NCI-H2029 (cell line): ENCODE data around the gene SWSAP1.
A peak's percentile ranks its signal among the peaks of the same experiment; 100 is the strongest.
"Not testable (repeated sequence)": the region's sequence is repeated elsewhere in the genome, so short reads cannot be mapped to it uniquely, and the experiment has no call there.

Experiments used
- DNase-seq: peaks from one replicate; lab custom pipeline; 2025; lab: John Stamatoyannopoulos, UW

SWSAP1 gene, protein sequence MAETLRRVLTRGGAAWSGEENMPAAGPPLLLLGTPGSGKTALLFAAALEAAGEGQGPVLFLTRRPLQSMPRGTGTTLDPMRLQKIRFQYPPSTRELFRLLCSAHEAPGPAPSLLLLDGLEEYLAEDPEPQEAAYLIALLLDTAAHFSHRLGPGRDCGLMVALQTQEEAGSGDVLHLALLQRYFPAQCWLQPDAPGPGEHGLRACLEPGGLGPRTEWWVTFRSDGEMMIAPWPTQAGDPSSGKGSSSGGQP

DNA sequence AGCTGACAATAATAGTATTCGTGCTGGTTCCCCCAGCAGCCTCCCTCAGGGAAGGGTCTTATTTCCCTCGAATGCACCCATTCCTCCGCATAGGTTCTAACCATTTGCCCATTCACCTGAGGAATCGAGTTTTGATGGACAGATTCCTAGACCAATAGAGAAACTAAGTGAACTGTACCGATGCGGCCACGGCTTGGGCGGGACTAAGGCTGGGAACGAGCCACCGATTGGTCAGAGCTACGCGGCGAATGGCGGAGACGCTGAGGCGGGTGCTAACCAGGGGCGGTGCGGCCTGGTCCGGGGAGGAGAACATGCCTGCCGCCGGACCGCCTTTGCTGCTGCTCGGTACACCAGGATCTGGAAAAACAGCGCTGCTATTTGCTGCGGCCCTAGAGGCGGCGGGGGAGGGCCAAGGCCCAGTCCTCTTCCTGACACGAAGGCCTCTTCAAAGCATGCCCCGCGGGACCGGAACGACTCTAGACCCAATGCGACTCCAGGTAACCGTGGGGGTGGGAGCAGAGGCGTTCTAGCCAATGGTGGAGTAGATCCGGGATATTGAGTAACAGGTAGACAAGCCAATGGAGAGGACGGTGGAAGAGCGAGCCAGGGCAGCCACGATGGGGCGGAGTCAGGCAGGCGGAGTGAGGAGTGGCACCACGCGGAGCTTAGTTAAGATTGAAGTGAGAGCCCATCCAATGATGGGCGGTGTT, at the start of gene SWSAP1:
TSS of gene SWSAP1 (plus strand) at position 234 of the 710 bp plus-strand sequence. CDS start at position 249, 15 bp downstream.
- peak; percentile 99 for DNase-seq

DNA sequence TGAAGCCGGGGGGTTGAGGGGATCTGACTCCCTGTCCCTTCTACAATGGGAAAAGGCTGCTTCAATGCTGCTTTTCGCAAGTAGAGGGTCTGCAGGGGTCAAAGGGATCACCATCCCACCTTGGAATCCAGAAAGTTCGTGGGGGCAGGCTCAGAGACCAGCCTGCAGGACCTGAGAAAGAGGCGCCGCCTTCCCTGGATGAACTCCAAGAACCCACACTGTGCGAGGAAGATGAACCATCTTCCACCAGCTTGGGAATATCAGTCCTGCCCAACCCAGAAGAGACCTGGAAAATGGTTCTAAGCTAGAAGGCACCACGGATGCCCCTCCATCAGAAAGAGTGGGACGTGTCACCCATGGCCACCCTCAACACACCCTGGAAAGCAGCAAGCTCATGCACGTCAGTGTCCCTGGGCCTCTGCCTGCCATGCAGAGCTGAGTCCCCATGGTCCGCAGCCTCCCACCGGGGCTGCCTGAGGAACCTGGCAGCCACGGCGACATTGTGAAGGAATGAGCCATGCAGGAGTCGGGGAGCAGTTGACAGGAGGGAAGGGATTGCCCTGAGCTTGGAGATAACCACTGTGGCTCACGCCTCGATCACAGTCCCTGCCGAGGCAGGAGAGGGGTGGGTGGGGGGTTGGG, 49.6 kb upstream of the SWSAP1 start:
- no peak for DNase-seq

DNA sequence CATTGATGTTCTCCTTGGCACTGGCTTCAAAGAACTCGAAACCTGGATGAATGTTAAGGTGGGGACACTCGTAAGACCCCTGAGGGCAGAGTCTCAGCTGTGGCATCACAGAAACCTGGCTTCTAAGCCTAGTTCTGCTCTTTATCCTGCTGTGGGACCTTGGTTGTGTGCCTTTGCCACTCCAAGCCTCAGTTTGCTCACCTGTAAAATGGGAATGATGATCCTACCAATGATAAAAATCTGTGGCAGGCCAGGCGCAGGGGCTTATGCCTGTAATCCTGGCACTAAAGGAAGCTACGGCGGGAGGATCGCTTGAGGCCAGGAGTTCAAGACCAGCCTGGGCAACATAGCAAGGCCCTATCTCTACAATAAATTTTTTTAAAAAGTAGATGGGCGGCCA, 48.9 kb upstream of the SWSAP1 start:
- no peak for DNase-seq

DNA sequence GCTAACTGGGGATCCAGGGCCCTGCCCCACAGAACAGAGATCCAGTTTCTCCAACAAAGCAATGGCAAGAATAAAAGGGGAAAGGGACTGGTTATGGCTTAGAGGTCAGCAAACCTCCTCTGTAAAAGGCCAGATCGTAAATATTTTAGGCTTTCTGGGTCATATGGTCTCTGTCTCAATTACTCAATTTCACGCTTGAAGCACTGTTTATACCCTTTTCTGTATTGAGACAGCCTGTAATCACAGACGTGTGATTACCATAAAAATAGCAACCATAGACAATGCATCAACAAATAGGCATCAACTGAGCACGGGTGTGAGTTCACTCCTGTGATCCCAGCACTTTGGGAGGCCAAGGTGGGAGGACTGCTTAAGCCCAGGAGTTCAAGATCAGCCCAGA, 44.3 kb upstream of the SWSAP1 start:
- no peak for DNase-seq

DNA sequence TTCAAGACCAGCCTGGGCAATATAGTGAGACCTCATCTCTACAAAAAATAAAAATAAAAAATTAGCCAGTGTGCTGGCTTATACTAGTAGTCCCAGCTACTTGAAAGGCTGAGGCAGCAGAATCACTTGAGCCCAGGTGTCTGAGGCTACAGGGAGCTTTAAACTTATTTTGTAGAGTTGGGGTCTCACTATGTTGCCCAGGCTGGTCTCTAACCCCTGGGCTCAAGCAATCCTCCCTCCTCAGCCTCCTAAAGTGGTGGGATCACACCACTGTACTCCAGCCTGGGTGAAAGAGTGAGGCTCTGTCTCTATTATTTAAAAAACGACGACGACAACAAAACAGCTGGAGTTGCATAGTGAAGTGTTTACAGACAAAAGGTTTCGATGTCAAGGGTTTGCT, 43.0 kb upstream of the SWSAP1 start:
- DNase-seq = peak; percentile 29

DNA sequence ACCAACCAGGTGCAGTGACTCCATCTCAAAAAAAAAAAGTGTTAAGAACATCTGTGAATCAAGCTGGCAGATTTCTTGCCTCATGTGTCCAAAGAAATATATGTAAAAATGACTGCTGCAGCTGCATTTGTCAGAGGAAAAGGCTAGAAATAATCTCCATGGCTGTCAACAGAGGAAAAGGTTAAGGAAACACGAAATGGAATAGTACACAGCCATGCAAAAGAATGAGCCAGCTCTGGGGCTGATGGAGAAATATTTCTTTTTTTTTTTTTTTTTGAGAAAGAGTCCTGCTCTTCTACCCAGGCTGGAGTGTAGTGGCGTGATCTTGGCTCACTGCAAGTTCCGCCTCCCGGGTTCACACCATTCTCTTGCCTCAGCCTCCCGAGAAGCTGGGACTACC, 41.6 kb upstream of the SWSAP1 start:
- DNase-seq = no peak

DNA sequence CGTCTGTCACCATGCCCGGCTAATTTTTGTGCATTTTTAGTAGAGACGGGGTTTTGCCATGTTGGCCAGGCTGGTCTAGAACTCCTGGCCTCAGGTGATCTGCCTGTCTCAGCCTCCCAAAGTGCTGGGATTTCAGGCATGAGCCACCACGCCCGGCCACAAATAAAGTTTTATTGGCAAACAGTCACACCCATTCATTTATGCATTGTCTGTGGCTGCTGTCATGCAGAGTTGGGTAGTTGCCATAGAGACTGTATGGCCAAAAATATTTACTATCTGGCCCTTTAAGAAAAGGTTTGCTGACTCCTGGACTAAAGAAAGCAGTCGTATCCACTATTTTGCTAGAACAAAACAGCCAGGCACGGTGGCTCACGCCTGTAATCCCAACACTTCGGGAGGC, 40.6 kb upstream of the SWSAP1 start:
- DNase-seq = peak; percentile 29

DNA sequence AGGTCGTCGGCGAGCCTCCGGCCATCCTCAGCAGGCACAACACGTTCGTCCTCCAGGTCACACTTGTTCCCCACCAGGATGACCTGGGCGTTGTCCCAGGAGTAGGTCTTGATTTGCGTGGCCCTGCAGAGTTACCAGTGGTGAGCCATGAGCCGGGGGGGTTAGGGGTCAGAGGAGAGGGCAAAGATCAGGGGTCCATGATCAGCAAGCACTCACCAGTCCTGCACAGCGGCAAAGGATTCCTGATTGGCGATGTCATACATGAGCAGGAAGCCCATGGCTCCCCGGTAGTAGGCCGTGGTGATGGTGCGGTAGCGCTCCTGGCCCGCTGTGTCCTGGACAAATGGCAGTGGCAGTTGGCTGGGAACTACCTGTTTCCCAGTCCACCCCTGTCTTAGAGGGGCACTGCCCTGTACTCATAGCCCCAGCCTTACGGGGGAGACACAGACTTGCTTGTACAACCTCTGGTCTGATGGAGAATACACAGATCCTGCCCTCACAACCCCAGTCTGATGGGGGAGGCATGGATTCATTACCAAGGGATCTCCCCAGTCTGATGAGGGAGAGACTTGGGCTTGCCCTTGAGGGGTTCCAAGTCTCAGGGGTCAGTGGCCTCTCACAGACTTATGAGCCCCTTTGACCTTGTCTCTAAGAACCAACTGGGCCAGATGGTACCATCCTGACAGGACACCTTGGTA, 38.9 kb upstream of the SWSAP1 start:
- DNase-seq = no peak

DNA sequence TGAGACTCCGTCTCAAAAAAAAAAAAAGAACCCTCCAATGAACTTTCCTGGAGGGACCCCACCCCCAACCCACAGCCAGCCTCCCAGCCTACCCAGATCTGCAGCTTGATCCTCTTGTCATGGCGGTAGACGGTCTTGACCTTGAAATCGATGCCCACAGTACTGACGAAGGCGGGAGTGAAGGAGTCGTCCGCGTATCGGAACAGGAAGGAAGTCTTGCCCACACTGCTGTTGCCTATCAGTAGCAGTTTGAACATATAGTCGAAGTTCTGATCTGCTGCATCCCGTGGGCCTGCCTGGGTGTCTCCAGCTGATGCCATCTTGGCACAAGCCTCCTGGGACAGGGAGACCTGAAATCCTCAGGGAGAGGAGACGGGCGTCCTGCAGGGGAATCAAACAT, 37.4 kb upstream of the SWSAP1 start:
- no peak for DNase-seq

DNA sequence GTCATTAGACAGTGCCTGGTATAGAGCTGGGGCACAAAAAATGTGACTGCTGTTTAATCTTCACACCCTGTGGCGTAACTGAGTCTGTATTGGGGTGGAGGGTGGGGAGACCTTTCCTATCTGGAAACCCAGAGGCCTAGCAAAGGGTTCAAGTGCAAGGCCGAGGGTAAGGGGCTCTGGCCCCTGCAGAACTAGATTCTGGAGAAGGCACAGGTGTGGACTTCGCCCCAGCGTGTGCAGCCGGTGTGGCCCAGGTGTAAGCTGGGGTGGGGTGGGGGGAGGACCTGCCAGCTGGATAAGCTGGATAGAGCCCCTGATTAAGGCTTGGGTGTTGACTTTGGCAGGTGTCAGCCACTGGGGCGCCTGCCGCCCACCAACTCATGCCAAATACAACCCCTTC, 36.3 kb upstream of the SWSAP1 start:
- DNase-seq = no peak

DNA sequence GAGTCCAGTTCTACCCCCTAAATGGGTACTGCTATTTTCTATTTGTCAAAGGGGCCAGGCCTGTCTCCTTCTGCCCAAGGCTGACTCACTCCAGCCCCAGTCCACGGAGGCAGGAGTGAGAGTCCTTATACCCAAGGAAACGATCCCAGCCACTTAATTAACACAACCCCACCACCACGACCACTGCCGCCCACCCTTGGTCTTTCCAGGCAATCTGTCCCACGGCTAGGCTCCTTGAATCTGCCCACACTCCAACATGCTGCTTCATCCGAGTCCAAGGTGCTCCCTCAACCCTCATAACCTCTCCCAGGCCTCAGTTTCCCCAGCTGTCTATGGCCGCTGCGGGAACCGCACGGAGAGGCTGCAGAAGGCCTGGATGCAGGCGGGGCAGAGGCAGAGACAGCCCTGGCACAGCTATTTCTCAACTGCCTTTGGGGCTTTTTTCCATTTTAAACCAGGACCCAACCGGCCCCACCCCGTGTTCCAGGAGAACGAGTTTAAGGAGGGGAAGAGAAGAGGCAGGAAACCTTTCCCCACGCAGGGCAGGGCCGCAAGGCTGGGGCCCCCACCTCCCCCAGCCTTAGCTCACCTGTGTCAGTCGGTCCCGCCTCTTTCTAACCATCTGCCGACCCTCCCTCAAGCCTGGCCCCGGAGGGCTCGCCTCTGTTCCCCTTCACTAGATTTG, 35.8 kb upstream of the SWSAP1 start:
- DNase-seq = no peak

DNA sequence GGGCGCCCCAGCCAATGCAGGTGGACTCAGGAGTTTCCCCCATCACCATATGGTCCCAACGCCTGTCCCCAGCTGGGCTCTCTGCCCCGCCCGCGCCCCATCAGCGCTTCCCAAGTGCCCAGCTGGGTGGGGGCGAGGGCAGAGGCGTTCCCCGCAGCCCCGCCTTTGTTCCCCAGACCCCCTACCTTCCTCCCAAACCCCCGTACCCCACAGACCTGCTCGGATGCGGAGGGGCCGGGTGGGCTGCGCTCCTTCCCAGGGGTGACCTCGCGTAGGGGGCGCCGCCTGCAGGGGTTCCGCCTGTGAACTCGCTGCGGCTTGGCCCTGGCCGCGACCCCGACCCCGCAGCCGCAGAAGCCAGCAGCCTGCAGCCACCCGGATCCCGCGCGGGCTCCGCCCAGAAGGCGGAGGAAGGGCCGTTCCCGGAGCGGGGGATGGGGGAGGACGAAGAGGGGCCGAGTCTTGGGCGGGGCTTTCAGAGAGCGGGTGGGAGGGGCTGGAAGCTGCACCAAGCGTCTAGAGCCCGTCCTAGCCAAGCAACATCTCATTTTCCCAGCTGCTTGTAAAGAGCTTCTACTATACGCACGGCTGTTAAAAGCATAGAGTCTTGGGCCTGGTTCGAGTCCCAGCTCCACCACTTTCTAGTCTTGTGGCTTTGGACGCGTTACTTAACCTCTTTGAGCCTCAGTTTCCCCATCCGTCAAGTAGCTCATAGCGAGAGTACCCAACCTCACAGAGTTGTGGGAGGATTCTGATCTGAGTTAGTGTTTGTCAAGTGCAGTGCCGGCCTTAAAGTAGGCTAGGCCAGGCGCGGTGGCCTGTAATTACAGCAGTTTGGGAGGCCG, 35.0 kb upstream of the SWSAP1 start, which contains the start of gene RAB3D:
TSS of gene RAB3D (minus strand) at position 404 of the 845 bp plus-strand sequence. CDS start 2,258 bp downstream, outside the sequence.
- DNase-seq = peak; percentile 94

DNA sequence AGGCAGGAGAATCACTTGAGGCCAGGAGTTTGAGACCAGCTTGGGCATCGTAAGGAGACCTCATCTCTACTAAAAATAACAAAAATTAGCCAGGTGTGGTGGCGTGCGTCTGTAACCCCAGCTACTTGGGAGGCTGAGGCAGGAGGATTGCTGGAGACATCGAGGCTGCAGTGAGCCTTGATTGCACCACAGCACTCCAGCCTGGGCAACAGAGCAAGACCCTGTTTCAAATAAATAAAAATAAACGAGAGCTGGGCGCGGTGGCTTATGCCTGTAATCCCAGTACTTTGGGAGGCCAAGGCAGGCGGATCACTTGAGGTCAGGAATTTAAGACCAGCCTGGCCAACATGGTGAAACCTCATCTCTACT, 34.4 kb upstream of the SWSAP1 start:
- DNase-seq = not testable (repeated sequence)

DNA sequence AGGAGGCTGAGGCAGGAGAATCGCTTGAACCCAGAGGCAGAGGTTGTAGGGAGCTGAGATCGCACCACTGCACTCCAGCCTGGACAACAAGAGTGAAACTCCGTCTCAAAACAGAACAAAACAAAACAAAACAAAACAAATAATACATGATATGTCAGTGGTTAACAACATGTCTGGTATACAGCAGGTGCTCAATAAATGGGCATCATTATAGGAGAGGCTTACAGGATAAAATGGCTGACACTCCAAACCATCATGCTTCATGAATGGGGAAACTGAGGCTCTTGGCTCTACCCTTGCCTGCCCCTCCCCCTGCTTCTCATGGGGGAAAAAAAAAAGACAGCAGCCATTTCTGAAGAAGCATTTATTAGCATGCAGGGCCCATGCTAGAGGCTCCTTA, 32.0 kb upstream of the SWSAP1 start:
- no peak for DNase-seq

DNA sequence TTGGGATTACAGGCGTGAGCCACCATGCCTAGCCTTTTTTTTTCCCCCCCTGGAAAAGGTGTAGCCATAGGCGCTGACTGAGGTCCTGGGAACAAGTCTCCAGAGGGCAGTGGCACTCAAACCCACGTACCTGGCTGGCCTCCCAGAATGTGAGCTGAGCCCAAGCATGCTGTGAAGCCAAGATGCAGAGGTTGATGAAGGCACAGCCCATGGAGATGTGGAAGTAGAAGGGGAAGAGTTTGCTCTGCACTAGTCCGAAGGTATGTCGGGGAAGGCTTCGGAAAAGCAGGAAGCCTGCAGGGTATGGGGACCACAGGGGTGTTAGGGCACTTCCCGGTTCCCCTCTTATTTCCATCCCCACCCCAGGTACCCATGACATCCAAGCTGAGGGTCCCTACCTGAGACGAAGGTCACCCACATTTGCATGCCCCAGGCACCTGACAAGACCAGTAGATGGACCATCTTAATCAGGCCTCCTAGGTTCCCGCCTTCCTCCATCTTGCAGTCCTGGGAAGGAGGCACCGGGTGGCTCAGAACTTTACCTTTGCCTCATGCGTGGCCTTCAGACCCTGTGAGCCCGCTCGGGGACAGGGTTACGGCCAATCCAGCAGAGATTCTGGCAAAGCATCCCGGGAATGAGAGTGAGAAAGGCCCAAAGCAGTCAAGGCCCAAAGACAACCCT, 29.2 kb upstream of the SWSAP1 start:
- peak; percentile 41 for DNase-seq

DNA sequence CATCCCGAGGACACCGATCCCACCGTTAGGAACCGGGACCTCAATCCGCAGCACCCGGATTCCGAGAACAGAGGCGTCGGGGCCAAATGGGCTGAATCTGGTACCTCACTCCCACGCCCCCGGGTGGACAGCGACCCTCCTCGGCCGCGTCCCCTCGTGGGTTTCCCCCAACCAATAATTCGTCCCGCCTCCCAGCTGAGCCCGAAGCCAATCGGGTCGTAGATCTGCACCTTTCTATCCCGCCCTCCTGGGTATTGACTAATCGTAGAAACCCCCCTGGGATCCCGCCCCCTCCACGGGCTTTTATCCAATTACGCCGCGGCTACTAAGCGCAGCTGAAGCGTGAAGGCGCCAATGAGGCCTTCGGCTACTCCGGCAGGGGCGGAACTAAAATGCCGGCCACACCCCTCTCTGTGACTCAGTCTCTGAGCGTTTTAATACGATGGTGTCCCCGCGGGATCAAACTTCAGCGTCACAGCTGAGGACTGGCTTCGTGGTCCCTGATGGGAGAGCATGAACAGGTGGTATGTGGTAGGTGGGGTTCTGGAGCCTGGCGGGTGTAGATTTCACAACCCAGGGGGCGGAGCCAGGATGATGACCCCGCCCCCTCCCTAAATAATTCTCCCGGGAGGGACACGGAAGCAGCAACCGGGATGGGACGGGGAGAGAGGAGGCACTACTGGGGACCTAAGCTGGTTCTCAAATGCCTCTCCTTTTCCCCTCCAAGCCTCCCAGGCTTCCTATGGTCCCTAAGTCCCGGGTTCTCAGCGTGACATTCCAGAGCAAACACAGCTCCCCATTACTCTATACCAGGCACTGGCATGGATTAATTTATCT, 28.1 kb upstream of the SWSAP1 start, which contains the start of the genes CCDC159 and TMEM205:
TSS of gene CCDC159 (plus strand) at position 416 of the 837 bp plus-strand sequence. CDS start at position 504, 88 bp downstream.
TSS of gene TMEM205 (minus strand) at position 165 of the 837 bp plus-strand sequence. CDS start 649 bp downstream, outside the sequence.
- DNase-seq = peak; percentile 99

DNA sequence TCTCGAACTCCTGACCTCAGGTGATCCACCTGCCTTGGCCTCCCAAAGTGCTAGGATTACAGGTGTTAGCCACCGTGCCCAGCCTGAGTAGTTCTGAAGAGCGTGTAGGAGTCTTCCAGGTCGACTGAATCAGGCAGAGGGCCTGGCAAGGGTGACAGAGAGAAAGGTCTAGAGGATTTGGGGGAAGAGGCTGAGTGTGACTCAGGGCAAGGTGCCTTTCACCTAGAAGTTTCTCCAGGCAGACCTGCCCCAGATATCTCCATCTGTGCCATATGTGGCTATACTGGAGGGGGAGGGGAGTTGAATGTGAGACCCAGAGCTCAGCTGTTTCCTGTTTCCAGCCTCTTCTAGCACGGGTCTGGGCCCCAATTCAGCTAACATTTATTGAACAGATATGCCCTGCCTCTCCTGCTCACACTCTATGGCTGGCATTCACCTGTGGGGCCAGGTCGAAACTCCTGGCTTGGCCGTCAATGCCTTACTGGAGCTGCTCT, 26.9 kb upstream of the SWSAP1 start:
- DNase-seq = no peak

DNA sequence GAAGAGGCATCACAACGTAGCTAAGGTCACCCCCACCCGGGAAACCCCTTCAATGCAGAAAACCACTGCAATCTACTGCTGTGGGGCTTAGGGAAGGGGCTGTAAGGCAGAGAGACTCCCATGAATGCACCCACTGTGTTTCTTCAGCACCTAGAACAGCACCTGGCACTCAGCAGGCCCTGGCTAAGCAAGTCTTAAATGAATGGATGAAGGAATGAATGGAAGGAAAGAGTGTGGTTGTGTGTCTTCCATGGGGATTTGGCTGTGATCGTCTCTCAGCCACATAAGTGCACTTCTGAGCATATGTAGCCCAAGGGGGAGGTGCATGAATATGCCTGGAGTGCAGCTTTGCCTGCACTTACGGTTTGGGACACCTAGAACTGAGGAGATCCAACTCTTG, 25.3 kb upstream of the SWSAP1 start:
- no peak for DNase-seq

DNA sequence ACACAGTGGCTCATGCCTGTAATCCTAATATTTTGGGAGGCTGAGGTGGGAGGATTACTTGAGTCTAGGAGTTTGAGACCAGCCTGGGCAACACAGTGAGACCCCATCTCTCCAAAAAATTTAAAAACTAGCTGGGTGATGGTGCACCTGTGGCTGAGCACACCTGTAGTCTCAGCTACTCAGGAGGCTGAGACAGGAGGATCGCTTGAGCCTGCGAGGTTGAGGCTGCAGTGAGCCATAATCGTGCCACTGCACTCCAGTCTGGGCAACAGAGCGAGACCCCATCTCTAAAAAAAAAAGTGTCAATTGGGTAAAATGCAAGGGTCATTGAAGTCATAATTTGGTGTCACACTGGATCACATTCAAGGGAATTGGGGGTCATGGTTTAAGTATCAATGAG, 20.4 kb upstream of the SWSAP1 start:
- DNase-seq = not testable (repeated sequence)
